HG02763 (cell line): ENCODE data around the gene RALGAPB.

Experiments used
- ATAC-seq: cut with Tn5 transposase; IDR thresholded peaks from one replicate; pipeline ENCODE4 v1.9.1; 2021; ENCODE audit warnings: mild to moderate bottlenecking, moderate library complexity; ENCODE audit not compliant: unreplicated experiment

The RALGAPB gene

DNA sequence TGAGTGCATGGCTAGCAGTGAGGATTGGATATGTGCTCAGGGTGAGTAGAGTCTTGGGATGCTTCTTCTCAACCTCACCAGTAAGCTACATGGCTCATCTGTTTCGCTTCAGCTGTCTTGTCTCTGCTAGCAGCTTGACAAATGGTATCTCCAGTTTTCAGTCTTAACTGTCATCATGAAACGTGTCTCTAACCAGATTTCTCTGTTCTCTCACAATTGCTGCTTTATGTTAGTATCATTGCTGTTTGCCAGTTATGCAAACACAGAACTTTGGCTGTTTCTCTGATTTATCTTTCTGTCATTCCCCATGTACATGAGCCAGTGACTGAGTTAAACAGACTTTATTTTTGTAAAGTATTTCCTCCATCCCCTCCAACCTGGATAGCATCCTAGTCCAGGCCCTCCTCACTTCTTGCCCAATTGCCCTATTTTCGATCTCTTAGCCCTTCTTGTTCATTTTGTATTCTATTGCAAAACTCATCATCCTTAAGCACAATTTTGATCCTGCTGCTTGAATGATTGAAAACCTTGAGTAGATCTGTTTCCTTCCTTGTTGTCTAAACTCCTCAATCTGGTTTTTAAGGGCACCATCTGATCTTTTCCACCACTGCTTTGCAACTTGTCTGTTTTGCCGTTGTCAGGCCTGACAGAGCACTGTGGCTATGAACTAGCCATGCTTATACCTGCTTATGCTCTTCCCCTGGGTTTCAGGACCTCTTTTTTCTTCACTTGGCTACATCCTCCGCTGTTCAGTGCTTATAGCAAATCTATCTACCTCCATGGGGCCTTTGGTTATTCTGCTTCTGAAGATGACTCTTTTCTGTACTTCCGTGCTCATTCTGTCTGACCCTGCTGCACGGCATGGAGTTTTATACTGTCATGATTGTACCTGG, 70.6 kb downstream of the RALGAPB start:
- no peak for ATAC-seq

DNA sequence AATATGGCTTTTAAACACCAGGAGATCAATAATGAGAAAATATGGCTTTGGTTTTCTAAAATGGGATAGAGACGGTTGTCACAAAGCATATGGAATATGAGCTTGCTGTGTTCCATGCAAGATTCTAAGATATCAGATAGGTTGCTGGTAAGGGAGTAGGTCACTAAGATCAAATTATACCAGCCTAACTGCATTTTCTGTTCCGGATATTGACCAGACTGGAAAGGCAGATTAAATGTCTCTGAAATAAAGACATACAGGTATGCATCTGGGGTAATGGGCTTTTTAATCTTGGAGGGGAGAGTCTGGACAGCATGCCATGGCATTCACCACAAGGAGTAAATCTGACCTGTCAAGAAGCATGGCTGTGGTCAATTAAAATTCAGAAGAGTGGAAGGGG, 73.1 kb downstream of the RALGAPB start:
- ATAC-seq: no peak

DNA sequence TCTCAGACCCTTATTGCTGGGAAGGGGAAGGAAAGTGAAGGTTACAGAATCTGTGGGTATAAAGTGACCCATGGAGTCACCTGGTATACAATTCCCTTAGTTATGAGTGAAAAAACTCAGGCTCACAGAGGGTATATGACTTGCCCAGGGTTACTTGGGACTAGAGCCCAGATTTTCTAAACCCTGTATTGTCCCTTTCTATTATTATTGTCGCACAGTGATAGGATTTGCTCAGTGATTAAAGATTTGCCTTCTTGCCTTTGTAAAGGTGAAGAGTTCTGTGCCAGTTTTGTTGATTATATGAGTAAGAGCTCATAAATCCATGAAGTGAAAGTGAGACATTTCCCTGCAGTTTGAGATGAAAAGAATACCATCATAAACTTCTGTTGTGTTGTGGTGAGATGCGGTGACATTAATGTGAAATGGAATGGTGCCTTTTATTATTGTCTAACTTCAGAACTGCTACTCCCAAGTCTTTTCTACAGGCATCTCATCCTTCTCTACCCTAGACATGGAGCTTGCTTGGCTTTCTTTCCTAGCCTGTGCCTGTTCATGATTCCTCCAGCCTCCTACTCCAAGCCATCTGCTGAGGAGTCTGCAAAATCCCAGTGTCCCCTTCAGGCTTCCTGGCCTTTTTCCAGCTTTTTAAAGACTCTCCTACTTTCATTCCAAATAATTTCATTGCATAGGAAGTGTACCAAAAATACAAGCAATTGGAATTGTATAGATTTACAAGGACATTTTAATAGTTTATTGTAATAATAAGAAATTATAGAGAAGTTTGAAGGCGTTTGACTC, 74.8 kb downstream of the RALGAPB start:
- ATAC-seq: no peak

DNA sequence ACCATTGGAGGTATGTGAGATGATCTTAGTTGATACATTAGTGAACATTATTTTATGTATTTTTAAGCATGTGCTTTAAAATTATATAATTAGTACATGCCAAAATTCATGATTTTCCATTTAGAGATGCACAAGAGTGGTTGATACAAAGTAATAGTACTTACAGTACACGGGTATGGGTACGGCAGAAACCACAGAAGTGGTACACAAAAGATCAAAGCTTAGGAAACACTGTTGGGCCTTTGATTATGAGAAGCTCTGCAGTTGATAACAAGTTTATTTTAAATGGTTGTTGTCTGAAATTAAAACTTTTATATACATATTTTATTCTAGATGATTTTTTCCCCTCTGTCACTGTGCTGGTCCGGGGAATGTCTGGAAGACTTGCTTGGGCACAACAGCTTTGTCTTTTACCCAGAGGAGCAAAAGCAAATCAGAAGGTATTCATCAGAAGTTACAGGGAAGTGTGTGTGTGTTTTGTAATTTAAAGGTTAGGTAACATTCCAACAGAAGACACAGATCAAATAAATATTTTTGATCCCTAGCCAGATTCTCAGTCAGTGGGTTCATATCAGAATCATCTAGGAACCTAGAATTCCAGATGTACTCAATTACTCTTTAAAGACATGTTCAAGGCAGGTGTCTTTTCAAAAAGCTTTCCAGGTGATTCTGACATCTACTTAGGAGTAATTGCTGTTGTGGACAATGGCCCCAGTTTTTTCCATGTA, 75.9 kb downstream of the RALGAPB start:
- ATAC-seq: no peak

DNA sequence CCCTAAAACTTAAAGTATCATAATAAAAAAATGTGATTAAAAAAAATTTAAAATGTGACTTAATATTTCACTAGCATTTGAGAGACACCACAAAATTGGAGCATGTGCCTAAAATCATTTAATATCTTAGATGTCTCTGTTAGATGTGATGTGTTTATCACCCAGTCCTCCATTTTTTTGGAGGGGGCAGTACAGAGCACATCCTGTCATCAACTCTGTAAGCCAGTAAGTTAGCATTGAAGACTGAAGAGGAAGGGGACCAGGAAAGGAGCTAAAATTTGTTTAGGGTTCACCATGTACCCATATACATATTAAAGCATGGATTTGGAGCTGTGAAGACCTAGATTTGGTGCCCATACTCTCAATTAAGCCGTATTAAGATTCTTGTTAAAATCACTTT, 77.6 kb downstream of the RALGAPB start:
- ATAC-seq: no peak

DNA sequence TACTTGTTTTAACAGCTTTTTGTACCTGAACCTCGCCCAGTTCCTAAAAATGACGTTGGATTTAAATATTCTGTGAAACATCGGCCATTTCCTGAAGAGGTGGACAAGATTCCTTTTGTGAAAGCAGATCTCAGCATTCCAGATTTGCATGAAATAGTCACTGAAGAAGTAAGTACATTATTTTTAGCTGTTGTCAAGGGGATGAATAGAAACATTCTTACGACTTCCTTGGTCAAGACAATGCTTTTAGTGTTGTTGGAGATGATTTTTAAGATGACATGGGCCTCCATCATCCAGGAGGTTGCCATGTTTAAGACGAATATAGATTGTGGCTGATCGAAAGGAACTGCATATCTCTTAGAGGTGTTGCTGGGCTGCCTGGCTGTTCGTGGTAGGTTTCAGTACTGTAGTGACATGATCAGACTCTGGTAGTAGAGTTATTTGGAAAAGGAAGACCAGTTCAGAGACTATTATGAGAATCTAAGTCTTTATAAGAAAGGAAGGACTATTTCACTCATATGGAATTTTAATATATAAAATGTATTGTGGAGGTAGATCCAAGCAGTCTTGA, 78.5 kb downstream of the RALGAPB start:
- no peak for ATAC-seq

DNA sequence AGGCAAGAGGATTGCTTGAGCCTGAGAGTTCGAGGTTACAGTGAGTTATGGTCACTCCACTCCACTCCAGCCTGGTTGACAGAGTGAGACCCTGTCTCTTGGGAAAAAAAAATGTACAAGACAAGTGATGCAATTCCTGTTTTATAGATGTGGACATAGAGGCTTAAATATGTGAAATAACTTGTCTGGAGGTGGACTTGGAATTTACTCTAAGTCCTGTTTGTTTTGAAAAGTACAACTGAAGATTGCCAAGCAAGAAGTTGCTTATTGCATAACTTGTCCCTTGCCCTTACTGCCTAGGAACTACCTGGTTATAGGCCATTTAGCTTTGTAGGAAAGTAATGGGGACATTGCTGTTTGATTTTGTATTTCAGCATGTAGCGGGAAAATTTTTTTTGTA, 82.3 kb downstream of the RALGAPB start:
- no peak for ATAC-seq

DNA sequence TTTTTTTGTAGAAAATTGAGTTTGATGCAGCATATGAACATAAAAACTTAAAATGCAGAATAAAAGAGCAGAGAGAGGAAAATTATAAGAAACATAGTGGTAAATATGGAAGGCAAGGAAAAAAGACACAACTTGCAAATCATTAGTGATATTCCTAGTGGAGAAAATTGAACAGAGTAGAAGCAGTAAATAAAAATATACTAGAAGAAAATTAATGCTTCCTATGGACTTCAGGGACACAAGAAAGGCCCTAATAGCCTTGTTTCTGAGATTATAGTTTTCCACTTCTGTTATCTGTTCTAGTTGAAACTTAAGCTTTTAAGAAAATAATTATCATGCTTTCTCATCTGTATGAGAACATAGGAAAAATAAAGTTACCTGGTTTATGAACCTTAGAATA, 82.8 kb downstream of the RALGAPB start:
- ATAC-seq: no peak

DNA sequence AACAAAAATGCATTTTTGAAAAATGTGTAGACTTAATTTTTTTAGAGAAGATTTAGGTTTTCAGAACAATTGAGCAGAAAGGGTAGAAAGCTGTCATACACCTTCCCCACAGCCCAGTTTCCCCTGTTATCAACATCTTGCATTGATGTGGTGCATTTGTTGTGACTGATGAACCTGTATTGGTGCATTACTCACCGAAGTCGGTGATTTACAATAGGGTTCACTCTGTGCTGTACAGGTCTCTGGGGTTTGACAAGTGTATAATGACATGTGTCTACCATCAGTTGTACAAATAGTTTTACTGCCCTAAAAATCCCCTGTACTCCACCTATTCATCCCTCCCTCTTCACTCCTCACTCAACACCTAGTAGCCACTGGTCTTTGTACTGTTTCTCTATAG, 84.5 kb downstream of the RALGAPB start:
- ATAC-seq: no peak

DNA sequence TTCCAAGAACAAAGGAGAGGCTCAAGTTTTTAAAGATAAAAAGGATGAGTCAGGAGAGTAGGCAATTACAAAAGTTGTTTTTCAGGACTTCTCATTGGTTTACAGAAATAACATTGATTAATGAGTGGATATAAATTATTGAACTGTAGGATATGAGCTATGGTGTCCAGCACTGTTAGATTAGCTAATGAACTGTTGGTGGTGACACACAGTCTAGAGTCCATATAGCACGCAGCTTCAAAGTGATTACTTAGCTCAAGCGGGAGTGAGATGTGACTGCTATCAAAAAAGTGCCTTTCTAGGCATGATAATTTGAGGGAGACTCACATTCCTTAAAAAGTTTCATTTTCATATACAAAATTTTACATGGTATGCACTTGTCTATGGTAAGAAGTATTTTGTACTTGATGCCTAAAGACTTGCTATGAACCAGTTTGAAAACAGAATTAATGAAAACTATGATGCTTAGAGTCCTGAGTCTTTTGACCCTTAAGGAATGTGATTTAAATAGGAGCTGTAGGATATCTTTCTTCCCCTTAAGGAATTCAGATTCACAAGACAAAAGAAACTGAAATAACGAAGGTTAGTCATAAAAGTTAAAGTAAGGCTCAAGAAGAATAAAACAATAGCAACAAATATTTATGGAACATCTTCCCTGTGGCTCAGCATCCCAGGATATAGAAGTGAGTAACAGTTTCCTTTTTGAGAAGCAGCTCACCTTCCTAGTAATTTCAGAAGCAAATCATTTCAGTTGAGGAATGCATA, 86.1 kb downstream of the RALGAPB start:
- no peak for ATAC-seq

DNA sequence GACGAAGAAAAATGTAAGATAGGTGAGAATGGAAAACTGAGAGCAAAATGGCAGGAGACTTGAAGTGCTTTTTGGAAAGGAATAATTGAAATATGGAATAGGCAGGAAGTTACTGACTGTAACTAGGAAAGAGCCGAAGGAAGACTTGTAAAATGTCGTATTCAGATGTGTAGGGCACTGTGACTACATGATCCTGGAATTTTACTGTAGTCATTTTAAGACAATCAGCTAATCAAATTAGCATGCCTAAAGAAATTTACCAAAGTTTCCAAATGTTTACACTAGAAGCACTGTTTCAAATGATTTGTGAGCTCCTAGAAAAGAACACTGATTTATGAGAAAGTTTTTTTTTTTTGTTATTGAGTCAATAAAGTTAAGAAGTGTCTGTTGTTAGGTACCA, 87.1 kb downstream of the RALGAPB start:
- no peak for ATAC-seq

DNA sequence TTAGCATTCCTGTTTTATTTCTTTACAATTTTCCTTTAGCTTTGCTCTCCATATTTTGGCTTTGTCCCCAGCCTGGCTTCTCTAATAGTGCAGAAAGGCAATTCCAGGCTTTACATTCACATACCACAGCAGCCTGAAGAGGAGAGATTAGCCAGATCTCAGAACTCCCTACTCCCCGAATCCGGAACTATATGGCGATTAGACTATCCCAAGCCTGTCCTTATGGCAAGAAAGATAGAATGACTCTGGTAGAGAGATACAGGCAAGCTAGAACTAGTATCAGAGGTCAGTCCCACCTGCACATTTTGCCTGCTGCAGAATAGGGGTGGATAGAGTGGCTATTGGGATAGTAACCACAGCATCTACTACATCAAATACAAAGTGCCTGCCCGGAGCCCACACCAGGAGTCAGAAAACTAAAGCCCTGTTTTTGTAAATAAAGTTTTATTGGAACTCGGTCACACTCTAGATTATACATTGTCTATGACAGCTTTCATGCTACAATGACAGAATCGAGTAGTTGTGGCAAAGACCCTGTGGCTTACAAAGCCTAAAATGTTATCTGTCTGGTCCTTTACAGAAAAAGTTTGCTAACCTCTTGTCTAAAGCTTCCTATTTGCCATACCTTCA, 91.3 kb downstream of the RALGAPB start:
- ATAC-seq: no peak

DNA sequence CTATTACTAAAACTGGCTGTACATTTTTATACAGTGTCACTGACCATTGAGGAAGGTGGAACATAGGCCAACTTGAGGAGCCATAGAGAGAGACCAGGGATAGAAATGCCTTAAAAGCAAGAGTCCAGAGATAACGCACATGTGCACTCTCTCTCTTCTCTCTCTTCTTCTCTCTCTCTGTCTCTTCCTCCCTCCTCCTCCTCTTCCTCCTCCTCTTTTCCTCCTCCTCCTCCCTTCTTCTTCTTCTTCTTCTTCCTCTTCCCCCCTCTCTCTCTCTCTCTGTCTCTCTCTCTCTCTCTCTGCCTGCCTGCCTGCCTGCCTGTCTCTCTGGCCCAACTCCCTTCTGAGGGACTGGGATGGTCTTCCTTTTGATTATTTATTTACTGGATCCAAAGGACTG, 92.0 kb downstream of the RALGAPB start:
- no peak for ATAC-seq

DNA sequence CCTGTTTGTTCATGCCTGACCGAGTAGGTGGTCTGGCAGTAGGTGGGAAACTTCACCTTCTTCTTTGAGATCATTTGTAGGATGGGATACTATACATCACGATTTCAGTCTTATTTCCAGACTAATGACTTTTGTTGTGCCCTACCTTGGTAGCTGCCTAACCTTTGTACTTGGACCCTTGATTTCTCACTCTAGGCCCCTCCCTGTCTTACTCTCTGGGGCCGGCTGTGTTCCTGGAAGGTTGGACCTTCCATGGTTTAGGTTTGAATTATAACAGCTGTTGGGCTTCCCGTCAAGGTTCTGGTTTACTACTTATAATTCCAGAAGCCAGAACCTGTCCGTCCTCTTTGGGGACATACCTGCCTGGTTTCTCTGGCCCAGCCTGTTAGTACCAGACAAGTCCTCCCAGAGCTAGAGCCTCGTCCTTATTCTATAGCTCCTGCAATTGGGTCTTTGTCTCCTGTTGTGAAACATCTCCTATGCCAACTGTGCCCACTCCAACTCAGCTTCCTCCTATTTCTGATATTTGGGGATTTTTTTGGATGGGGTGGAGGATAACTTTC, 93.5 kb downstream of the RALGAPB start:
- ATAC-seq: no peak

DNA sequence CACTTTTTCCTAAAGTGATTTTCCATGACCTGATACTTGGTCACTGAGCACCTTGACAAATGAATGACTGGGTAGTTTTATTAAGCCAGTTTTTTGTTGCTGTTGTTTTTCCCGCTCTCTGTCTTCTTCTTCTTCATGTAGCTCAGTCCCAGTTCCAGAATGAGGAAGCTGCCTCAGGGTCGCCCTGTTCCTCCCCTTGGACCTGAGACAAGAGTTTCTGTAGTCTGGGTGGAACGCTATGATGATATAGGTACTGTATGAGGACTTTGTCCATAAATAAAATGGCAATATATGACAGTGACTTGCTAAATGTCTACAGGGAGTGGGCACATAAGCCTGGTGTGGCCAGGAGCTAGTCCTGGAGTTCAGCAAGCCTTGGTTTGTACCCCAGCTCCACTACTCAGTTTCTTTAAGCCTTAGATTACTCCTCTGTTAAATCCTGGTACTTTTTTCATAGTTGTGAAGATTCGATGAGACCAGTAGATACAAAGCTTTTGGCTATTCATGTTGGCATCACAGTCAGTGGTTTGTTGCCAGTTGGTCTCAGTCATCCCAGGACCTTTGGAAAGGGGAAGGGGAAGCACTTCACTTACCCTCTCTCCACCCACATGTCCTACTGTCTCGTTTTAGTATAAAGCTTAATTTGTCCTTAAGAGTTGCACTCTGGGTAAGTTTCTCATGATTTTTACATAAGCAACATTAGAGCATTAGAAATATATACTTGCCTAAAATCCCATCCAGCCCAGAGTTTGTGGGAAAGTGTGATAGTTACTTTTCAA, 97.3 kb downstream of the RALGAPB start:
- no peak for ATAC-seq

DNA sequence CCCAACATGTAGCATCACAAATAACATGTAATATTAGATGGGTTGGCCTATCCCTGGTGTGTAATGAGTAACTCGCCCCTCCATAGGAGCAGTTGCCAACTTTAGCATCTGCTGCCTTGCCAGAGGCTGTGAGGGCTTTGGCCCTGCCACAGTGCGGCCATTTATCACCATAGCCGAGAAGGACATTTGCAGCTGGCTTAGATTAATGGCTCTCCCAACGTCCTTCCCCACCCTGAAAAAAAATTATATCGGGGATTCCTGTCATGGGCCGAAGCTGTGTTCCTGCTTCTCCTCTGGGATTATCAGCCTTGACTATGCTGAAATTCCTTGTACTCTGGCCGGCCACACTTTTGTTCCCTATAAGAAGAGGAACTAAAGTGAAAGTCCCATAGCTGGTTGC, 100.8 kb downstream of the RALGAPB start:
- no peak for ATAC-seq

DNA sequence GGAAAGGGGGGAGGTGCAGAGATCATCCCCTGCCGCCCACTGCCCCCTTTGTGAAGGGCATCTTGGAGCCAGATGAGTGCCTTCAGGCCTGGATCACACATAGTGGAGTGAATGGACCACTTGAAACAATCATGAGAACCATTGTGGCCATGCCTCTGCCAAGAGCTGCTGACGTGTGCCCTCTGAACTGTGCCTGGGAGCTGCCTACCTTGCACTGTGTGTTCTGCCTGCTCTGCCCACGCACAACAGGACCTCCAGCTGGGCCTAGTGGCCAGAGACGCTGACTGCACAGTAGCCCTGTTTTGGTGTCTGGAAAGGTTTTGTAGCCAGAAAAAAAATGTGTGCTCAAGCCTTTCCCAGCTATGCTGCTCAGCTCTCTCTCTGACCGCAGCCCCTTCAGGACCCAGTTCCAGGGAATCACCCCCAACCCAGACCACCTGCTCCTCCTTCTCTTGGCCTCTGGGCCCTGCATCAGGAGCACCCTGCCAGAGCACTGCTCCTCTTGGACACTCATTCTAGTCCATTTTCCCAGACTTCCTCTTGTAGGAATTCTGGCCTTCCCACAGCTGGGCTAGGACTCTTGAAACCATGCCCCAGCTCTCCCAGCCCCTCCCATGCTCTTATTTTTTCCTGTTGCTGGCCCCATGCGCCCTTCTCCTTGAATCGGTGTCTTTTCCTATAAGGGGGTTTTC, 106.7 kb downstream of the RALGAPB start:
- ATAC-seq: no peak

DNA sequence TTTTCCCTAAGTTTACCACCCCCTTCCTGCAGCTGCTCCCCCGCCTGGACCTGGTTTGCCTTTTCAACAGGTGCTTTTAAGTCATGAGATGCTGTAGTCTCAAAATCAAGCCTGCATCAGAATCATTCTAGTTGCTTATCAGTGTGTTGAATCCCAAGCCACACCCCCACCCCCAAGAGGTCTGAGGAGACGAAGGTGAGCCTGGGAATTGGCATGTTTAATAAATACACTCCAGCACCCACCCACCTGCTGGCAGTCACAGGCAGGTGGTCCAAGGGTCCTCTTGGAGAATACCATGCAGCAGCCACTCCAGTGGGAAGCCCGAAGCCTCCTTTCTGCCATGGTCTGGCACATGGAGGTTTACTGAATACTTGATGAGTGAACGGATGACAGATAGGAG, 107.3 kb downstream of the RALGAPB start:
- ATAC-seq: no peak
